ENCODE data around the gene PDLIM7. TPM values are rescaled to one million over a fixed set of nuclear protein-coding genes. Genes with fewer than 3 reads are reported as not detected.
A peak's percentile ranks its signal among the peaks of the same experiment; 100 is the strongest.

The PDLIM7 gene
- total RNA-seq, 1 experiment from 2014 or later = 400 TPM

GRCh38 chr5:177456591-177456964 is 40.8 kb downstream of the PDLIM7 start:
- Mint-ChIP-seq H3K36me3 (ENCODE audit: insufficient read depth, unreplicated experiment) (peaks cover 92% of the 10 kb centered on the region), H3K9me3 (ENCODE audit: low read depth, unreplicated experiment) (no peaks in the 10 kb centered on the region), H3K27ac (ENCODE audit: unreplicated experiment) (peak overlapping the region; percentile 80), H3K4me1 (ENCODE audit: low read depth, unreplicated experiment) (peaks cover 39% of the 10 kb centered on the region), H3K4me3 (ENCODE audit: low read depth, unreplicated experiment) (peak overlapping the region; percentile 77), H3K27me3 (ENCODE audit: unreplicated experiment) (no peaks in the 10 kb centered on the region)
- DNase-seq = no peak
- CTCF ChIA-PET = interaction anchor here (1.3 to 5.1 kb wide), 3 partner anchors 39 to 144 kb away, joined by 5 to 80 read pairs (median 18); partner anchors contain the start of gene PDLIM7
- intact Hi-C loops (cut with micrococcal nuclease; ENCODE audit: unreplicated experiment) = loop anchor here (2.0 to 10.0 kb wide), 2 partner anchors 40 to 342 kb away; partner anchors contain the start of gene PDLIM7
- no TSS peak for BruUV-seq (replicated peaks)
- no peak for TF ChIP-seq CTCF (IDR thresholded peaks at IDR 0.05; ENCODE audit: unreplicated experiment)

GRCh38 chr5:177455661-177456590 is 41.5 kb downstream of the PDLIM7 start:
- TF ChIP-seq CTCF (IDR thresholded peaks at IDR 0.05; ENCODE audit: unreplicated experiment) = peak; percentile 96
- peak; percentile 96 for DNase-seq
- BruUV-seq (replicated peaks) = TSS peak; percentile 93
- CTCF ChIA-PET = interaction anchor here (0.6 to 5.1 kb wide), 18 partner anchors 12 to 330 kb away, joined by 3 to 80 read pairs (median 5); partner anchors contain the start of gene PDLIM7
- Mint-ChIP-seq H3K9me3 (ENCODE audit: low read depth, unreplicated experiment) (no peaks in the 10 kb centered on the region), H3K4me3 (ENCODE audit: low read depth, unreplicated experiment) (peak overlapping the region; percentile 77), H3K4me1 (ENCODE audit: low read depth, unreplicated experiment) (peaks cover 40% of the 10 kb centered on the region), H3K27ac (ENCODE audit: unreplicated experiment) (peak overlapping the region; percentile 80), H3K27me3 (ENCODE audit: unreplicated experiment) (no peaks in the 10 kb centered on the region), H3K36me3 (ENCODE audit: insufficient read depth, unreplicated experiment) (peaks cover 88% of the 10 kb centered on the region)
- intact Hi-C loops (cut with micrococcal nuclease; ENCODE audit: unreplicated experiment) = loop anchor here (2.0 to 10.0 kb wide), 3 partner anchors 41 to 341 kb away; partner anchors contain the start of gene PDLIM7

- BruUV-seq (replicated peaks) = no TSS peak
- intact Hi-C loops (cut with micrococcal nuclease; ENCODE audit: unreplicated experiment) = loop anchor here (2.0 to 10.0 kb wide), 2 partner anchors 52 to 340 kb away; no protein-coding TSS in a partner anchor
- Mint-ChIP-seq H3K36me3 (ENCODE audit: insufficient read depth, unreplicated experiment) (peaks cover 89% of the 10 kb centered on the region), H3K9me3 (ENCODE audit: low read depth, unreplicated experiment) (no peaks in the 10 kb centered on the region), H3K27ac (ENCODE audit: unreplicated experiment) (peak overlapping the region; percentile 80), H3K27me3 (ENCODE audit: unreplicated experiment) (no peaks in the 10 kb centered on the region), H3K4me1 (ENCODE audit: low read depth, unreplicated experiment) (peaks cover 40% of the 10 kb centered on the region), H3K4me3 (ENCODE audit: low read depth, unreplicated experiment) (peak overlapping the region; percentile 77)
- peak; percentile 99 for DNase-seq
- CTCF ChIA-PET = interaction anchor here (0.8 to 5.1 kb wide), 18 partner anchors 11 to 329 kb away, joined by 3 to 80 read pairs (median 4); partner anchors contain the start of gene PDLIM7
- TF ChIP-seq CTCF (IDR thresholded peaks at IDR 0.05; ENCODE audit: unreplicated experiment) = peak; percentile 90
These were observed 42.3 kb downstream of the PDLIM7 start for GRCh38 chr5:177455036-177455660.

GRCh38 chr5:177454397-177455035 is 42.9 kb downstream of the PDLIM7 start:
- Mint-ChIP-seq H3K27ac (ENCODE audit: unreplicated experiment) (peak overlapping the region; percentile 86), H3K4me3 (ENCODE audit: low read depth, unreplicated experiment) (peak overlapping the region; percentile 77), H3K4me1 (ENCODE audit: low read depth, unreplicated experiment) (peaks cover 40% of the 10 kb centered on the region), H3K27me3 (ENCODE audit: unreplicated experiment) (no peaks in the 10 kb centered on the region), H3K9me3 (ENCODE audit: low read depth, unreplicated experiment) (no peaks in the 10 kb centered on the region), H3K36me3 (ENCODE audit: insufficient read depth, unreplicated experiment) (peaks cover 86% of the 10 kb centered on the region)
- intact Hi-C loops (cut with micrococcal nuclease; ENCODE audit: unreplicated experiment) = loop anchor here (2.0 to 10.0 kb wide), 3 partner anchors 52 to 340 kb away; partner anchors contain the start of gene MXD3
- CTCF ChIA-PET = interaction anchor here (0.5 to 5.1 kb wide), 20 partner anchors 10 to 328 kb away, joined by 3 to 80 read pairs (median 4); partner anchors contain the start of gene PDLIM7
- BruUV-seq (replicated peaks) = no TSS peak
- TF ChIP-seq CTCF (IDR thresholded peaks at IDR 0.05; ENCODE audit: unreplicated experiment) = peak; percentile 96
- peak; percentile 99 for DNase-seq
